ENCODE measurements around the gene GALNT14. TPM values are rescaled to one million over a fixed set of nuclear protein-coding genes. Genes with fewer than 3 reads are reported as not detected.

The GALNT14 gene
- total and polyA plus RNA-seq, 8 donors, result 1.9 to 9.1 (median 2.8) TPM

DNA sequence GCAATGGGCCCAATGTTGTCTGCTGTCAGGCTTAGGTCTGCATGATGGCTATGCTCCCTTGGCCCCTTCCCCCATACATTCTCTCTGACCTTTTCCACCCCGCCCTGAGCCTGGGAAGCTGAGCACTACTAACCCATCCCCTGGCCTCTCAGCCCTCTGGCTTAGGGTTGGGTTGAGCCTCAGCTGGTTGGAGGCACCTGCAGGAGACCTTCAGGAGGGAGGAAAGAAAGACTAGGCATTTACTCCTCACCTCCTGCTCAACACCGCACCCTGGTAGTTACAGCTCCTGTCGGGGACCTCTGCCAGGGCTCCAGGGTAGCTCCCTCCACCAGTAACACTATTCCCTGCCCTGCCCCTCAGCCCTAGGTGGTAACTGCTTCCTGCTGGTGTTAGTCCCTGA, 80.5 kb downstream of the GALNT14 start:
- ATAC-seq (no peak), FAIRE-seq (no peak)
- no peak overlapping the region for H3K27ac ChIP-seq

DNA sequence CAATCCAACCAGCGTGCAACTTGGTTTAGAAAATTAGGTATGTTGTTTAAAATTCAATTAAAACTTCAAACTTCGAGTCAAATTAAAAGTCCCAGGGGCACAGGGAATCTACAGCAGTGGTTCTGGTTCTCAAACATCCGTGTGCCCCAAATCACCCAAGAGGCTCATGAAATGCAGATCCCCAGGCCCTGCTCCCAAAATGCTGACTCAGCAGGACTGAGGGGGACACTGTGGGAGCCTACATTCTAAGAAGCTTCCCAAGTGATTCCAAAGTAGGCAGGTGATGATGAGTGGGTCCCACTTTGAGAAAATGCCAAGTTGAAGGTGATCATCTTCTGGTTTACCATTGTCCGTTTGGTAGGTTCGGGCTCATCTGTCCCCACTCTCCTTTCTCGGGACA, 82.3 kb downstream of the GALNT14 start:
- no peak overlapping the region for H3K4me3 ChIP-seq
- no peak for ATAC-seq
- DNase-seq, result no peak
- intact Hi-C loops (cut with DNase I), result no loop called here
- H3K9me3 ChIP-seq, result no peaks in the 10 kb centered on the region
- 84 to 94% methylated on average over 6 of the region's 6 CpGs for WGBS, 2 donors
- H3K27me3 ChIP-seq, result no peaks in the 10 kb centered on the region
- no peaks in the 10 kb centered on the region for H3K36me3 ChIP-seq
- H3K27ac ChIP-seq, result no peak overlapping the region
- H3K4me1 ChIP-seq, result no peaks in the 10 kb centered on the region
- TF ChIP-seq, protein P1, sequence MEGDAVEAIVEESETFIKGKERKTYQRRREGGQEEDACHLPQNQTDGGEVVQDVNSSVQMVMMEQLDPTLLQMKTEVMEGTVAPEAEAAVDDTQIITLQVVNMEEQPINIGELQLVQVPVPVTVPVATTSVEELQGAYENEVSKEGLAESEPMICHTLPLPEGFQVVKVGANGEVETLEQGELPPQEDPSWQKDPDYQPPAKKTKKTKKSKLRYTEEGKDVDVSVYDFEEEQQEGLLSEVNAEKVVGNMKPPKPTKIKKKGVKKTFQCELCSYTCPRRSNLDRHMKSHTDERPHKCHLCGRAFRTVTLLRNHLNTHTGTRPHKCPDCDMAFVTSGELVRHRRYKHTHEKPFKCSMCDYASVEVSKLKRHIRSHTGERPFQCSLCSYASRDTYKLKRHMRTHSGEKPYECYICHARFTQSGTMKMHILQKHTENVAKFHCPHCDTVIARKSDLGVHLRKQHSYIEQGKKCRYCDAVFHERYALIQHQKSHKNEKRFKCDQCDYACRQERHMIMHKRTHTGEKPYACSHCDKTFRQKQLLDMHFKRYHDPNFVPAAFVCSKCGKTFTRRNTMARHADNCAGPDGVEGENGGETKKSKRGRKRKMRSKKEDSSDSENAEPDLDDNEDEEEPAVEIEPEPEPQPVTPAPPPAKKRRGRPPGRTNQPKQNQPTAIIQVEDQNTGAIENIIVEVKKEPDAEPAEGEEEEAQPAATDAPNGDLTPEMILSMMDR (IDR thresholded peaks at IDR 0.05), result no peak
- no peak for FAIRE-seq

More for the DNA sequence above, 80.5 kb downstream of the GALNT14 start:
- H3K4me1 ChIP-seq, result no peaks in the 10 kb centered on the region
- H3K4me3 ChIP-seq, result no peak overlapping the region
- no peaks in the 10 kb centered on the region for H3K36me3 ChIP-seq
- no peak for DNase-seq
- intact Hi-C loops (cut with DNase I), result no loop called here
- 77 to 87% methylated on average over 3 of the region's 3 CpGs for WGBS, 2 donors
- TF ChIP-seq, protein P1 (IDR thresholded peaks at IDR 0.05), result no peak
- no peaks in the 10 kb centered on the region for H3K9me3 ChIP-seq
- H3K27me3 ChIP-seq, result no peaks in the 10 kb centered on the region

DNA sequence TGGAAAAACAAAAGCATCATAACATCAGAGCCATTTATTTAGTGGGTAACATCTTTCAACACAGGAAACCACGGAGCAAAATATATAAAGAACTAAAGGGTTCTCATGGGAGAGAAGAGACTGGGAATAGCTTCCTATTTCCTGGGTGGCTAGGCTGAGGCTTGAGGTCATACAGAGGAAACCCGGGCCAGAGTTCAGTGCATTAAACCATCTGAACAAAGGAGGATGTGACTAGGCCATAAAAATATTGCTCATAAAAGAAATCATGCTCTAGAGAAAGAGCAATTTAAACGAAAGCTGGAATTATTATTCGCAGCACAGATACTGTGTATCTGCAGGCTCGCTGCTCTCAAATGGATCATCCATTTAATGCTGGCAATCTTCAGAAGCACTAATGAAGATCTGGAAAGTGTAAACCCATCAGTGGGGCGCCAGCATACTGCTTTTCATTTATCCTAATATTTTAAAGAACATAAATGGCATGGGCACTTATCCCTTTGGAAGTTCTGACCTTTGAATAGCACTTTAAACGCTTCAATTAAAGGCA, 83.3 kb downstream of the GALNT14 start:
- Histone ChIP-seq H3K4me3 (no peak overlapping the region), H3K27ac (no peak overlapping the region), H3K36me3 (no peaks in the 10 kb centered on the region), H3K9me3 (no peaks in the 10 kb centered on the region), H3K4me1 (no peaks in the 10 kb centered on the region), H3K27me3 (no peaks in the 10 kb centered on the region)
- 78 to 84% methylated on average over 7 of the region's 7 CpGs for WGBS, 2 donors
- TF ChIP-seq, protein P1 (IDR thresholded peaks at IDR 0.05), result no peak
- ATAC-seq (no peak), DNase-seq (no peak), FAIRE-seq (no peak)
- intact Hi-C loops (cut with DNase I), result no loop called here

DNA sequence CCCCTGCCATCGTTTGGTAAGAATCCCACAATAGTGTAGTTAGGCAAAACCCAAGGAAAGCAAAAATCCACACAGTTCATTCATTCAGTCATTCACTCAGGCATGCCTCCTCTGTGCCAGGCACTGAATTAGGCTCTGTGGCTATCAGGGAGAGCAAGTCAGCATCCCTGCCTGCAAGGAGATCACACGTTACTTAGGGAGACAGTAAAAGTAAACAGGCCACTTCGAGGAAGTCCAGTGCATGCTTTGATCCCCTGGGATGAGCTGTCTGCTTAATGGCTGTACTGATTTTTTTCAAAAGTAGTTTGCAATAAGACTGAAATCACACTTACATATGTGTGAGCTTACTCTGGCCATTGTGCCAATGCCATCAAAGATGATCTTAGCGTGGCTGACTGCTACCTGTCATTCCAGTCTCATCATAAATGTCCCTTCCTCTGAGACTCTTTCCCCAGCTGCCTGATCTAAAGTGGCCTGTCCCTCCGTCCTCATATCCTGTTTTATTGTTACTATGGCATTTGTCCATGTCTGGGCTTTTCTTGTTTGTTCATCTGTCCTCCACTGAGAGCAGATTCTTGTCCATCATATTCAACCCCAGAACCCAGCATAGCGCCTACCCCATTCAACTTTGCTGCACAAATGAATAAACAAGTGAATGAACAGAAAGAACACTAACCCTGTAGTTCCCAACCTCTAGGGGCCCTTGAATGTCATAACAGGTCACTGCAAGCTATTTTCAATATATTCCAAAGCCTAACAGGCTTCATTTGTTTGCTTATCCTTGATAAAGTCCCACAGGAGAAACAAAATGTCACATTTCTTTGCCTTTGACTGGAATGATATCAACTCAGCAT, 84.1 kb downstream of the GALNT14 start:
- DNase-seq (no peak), FAIRE-seq (no peak), ATAC-seq (no peak)
- TF ChIP-seq, protein P1 (IDR thresholded peaks at IDR 0.05), result no peak
- Histone ChIP-seq H3K36me3 (no peaks in the 10 kb centered on the region), H3K9me3 (no peaks in the 10 kb centered on the region), H3K27me3 (no peaks in the 10 kb centered on the region), H3K4me3 (no peak overlapping the region), H3K27ac (no peak overlapping the region), H3K4me1 (no peaks in the 10 kb centered on the region)
- intact Hi-C loops (cut with DNase I), result no loop called here
- 74% methylated on average over 6 of the region's 6 CpGs for WGBS, 2 donors

DNA sequence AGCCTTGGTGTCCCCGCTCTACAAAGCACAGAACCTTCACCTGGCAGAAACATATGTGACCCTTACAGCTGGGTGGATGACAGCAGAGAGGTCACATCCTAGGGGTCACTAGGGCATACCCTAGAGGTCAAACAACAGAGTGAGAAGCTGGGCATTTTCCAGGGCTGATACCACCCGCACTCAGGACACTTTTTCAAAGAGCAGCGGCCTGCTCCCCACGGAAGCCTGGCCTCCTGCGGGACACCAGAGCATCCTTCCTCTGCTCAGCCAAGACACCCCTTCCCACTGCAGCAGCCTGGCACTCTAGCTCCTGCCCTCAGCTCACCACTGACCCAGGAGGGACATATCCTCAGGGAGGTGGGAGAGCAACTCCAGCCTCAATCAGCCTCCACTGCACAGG, 86.0 kb downstream of the GALNT14 start:
- Histone ChIP-seq H3K4me1 (no peaks in the 10 kb centered on the region), H3K36me3 (no peaks in the 10 kb centered on the region), H3K4me3 (no peak overlapping the region), H3K27ac (no peak overlapping the region), H3K9me3 (no peaks in the 10 kb centered on the region), H3K27me3 (no peaks in the 10 kb centered on the region)
- TF ChIP-seq, protein P1 (IDR thresholded peaks at IDR 0.05), result no peak
- no peak for ATAC-seq
- FAIRE-seq, result no peak
- intact Hi-C loops (cut with DNase I), result no loop called here
- DNase-seq, result no peak
- 90 to 94% methylated on average over 5 of the region's 5 CpGs for WGBS, 2 donors
